ENCODE results near the gene LY86.
"Not testable (repeated sequence)": the region's sequence is repeated elsewhere in the genome, so short reads cannot be mapped to it uniquely, and the experiment has no call there.

LY86 gene

DNA sequence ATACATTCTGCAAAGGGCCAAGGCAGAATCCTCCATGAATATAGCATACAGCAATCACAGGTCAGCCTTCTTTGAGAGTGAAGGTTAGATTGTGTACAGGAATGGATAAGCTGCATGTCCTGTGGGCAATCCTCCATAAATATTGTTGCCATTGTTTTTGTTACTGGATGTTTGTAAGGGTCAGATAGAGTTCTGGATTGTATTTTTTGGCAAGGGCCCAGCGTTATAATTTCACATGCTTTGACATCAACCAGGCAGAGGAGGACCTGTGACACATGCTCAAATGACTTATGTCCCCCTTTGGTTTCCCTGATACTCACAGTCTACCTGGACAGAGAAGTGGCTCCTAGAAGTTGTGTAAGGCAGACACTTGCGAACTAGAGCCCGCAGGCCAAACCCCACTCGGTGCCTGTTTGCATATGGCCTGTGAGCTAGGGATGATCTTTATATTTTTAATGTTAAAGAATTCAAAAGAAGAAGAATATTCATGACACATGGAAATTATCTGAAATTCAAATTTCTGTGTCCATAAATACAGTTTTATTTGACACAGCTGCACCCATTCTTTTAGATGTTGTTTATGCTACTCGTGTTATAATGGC is 5.4 kb downstream of the LY86 start:
- in situ Hi-C loops (cut with MboI; ENCODE audit: low sequenced_read_pairs): no loop called here

DNA sequence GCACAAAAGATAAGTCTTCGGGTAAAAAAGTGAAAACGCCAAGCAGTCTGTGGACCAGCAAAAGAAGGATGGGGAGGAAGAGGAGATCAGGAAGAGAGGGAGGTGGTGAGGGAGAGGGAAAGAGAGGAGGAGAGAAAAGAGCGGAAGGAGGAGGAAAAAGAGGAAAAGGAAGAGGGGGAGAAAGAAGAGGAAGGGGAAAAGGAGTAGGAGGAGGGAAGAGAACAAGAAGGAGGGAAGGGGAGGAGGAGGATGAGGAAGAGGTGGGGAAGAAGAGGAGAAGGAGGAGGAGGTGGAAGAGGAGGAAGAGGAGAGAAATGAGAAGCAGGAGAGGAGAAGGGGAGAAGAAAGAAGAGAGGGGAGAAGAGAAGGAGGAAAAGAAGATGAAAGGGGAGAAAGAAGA is 6.5 kb downstream of the LY86 start:
- in situ Hi-C loops (cut with MboI; ENCODE audit: low sequenced_read_pairs): no loop called here

DNA sequence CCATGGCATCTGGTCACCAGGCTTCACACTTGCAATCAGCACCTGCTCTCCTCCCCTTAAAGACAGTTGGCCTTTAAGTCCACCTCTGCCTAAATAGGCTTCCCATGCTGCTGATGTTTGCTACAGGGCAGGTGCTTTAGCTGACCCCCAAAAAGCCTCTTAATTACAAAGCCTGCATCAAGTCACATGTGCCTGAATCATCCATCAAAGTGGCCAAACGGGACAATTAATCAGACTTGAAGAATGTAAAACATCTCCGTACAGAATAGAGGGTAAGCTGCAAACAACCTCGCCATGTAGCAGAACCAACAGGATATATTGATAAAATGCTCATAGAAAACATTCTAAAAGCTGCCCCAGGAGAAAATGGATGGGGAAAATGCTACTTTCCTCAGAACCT is 7.4 kb downstream of the LY86 start:
- in situ Hi-C loops (cut with MboI; ENCODE audit: low sequenced_read_pairs): no loop called here

DNA sequence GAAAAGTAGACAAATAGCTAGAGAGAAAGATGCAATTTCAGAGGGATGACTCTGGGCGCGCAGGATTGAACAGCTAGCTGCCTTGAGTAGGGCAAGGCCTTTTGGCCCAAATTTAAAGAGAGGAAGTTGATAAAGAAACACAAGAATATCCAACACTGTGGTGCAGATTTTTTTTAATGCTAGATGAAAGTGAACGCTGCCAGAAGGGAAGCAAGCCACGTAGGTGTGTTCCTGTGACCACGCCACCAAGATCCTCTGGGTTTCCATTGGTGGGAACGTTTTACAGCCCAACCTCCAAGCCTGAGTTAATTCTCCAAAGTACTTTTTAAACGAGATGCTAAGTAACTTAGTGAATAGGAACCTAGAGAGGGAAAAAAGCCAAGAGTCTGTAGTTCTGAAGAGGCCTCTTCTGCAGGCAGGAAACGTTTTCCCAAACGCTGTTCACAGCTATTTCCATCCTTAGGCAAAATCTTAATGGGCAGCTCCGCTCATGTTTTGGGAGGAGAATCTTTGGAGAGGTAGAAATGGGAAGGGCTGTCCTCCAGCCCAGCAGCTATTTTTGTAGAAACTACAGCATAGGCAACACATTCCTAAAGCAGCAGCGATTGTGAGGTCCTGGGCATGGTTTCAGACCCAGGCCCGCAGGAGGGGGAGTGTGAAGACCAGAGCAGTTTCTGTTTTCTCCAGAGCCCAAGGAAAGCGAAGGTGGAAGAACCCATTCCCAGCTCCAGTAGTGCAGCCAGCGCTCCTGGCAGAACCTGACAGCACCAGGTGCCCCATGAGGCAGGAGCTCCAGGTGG is 8.2 kb downstream of the LY86 start:
- in situ Hi-C loops (cut with MboI; ENCODE audit: low sequenced_read_pairs): no loop called here

DNA sequence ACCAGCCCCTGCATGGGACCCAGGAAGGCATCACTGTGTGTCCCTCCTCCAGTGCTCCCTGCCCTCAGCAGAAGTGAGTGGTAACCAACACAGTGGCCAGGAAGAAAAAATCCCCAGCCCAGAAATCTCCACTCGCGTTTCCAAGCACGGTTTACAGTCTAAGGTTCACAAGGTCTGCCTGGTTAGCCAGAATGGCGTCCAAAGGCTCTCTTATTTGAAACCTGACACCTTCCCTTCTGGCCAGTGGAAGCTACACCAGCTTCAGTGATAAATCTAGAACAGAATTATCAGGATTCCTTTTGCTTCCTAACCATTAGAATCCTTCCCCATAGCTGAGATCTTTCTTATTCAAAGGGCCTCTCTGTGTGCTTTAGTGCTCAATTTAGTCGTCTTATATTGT is 9.2 kb downstream of the LY86 start:
- in situ Hi-C loops (cut with MboI; ENCODE audit: low sequenced_read_pairs): no loop called here

DNA sequence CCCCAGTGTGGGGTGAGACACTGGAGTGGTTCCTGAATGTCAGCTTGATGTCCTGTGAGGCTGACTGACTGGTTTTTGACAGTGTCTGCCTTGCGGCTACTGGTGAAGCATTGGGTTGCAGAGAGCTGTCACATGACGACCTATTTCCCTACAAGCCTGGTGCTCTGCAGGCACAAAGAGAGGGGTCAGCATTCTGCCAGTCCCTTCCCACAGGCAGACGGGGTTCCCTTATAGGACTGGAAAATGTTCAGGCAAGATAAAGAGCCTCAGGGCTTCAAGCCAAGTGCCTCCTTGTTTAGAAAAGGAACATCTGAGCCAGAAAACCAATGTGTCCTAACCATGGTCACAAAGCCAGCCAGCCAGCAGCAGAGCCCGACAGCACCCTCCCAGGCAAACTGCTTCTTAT is 11.0 kb downstream of the LY86 start:
- in situ Hi-C loops (cut with MboI; ENCODE audit: low sequenced_read_pairs): no loop called here

DNA sequence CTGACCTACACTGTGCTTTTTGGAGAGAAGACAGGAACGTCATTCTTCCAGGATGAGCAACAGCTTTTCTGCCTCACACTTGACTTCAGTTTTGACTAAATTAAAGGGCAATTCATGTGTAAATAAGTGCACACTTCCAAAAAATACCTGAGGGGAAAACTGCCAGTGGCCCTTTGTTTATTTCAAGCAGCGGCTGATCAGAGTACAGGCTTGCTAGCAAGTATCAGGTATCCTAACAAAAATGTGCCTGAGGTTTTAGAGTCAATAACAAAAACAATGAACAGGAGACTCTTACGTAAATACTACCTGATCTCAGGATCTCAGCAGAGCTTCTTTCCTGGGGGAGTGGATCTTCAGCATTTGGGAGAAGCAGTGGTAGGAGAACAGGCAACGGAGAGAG is 12.4 kb downstream of the LY86 start:
- in situ Hi-C loops (cut with MboI; ENCODE audit: low sequenced_read_pairs): no loop called here

DNA sequence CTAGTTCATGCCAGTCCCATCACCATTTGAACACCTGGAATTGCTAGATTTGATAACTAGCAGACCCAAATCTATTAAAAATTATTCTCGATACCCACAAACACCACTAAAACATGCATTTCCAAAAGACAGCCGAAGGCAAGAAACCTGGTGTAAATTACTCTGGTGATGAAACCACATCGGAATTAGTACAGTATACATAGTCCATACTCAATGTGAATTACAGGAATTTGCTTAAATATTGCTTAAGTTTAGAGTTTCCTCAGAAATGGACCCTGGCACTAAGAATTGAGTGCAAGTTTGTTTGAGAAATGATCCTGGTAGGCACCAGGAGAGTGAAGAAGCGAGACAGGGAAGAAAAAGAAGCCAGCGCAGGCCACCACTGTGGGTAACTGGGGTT is 13.7 kb downstream of the LY86 start:
- in situ Hi-C loops (cut with MboI; ENCODE audit: low sequenced_read_pairs): no loop called here

DNA sequence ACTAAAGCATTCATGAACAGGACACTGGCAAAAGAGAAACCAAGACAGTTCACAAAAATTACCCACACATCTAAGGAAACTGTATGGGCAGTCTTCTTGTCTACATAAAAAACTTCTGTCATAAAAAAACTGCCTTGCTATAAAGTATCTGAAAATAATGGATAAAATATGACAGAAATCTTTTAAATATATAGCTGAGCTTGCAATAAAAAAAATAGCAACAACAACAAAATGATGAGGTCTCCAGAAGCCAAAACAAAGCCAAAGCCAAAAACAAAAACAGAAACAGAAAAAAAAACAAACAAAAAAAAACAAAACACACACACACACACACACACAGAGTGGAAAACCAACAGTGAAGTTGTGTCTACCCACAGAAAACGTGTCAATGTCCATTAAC is 14.8 kb downstream of the LY86 start:
- in situ Hi-C loops (cut with MboI; ENCODE audit: low sequenced_read_pairs): no loop called here

DNA sequence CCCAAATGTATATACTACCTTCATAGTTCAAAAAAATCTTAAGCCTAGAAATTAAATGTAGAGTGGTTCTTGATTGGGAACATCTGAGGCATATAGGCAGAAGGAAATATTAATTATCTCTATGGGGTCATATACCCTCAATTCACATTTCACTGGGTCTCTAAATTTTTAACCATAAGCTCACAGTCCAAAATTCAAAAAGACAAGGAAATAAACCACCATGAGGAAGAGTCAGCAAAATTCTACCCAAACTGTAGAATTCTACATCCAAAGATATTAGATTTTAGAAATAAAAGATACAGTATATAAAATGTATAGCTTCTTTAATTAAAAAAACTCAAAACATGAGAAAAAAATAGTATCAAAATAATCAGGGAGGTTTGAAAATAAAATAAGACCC is 15.5 kb downstream of the LY86 start:
- in situ Hi-C loops (cut with MboI; ENCODE audit: low sequenced_read_pairs): no loop called here

DNA sequence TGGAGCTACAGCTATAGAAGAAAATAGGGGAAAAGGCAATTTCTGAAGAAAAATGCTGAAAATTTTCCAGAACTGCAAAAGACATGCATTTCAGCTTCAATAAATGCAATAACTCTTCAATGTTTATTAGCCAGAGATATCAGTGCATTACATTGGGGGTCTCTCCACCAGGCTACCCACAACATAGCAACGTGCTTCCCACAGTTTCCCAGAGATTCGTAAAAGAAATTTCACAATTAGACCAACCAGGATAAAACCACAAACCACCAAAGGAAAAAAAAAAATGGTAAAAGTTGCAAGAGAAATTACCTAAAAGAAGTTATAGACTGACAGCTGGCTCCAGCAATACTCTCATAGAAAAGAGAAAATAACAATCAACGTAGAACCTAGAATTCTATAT is 16.0 kb downstream of the LY86 start:
- in situ Hi-C loops (cut with MboI; ENCODE audit: low sequenced_read_pairs): no loop called here

DNA sequence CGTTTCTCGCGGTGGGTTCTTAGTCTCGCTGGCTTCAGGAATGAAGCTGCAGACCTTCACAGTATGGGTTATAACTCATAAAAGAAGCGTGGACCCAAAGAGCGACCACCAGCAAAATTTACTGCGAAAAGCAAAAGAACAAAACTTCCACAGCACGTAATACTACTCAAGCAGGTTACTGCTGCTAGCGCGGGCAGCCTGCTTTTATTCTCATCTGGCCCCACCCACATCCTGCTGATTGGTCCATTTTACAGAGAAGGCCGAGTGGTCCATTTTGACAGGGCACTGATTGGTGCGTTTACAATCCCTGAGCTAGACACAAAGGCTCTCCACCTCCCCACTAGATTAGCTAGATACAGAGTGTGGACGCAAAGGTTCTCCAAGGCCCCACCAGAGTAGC is 17.4 kb downstream of the LY86 start:
- in situ Hi-C loops (cut with MboI; ENCODE audit: low sequenced_read_pairs): no loop called here

DNA sequence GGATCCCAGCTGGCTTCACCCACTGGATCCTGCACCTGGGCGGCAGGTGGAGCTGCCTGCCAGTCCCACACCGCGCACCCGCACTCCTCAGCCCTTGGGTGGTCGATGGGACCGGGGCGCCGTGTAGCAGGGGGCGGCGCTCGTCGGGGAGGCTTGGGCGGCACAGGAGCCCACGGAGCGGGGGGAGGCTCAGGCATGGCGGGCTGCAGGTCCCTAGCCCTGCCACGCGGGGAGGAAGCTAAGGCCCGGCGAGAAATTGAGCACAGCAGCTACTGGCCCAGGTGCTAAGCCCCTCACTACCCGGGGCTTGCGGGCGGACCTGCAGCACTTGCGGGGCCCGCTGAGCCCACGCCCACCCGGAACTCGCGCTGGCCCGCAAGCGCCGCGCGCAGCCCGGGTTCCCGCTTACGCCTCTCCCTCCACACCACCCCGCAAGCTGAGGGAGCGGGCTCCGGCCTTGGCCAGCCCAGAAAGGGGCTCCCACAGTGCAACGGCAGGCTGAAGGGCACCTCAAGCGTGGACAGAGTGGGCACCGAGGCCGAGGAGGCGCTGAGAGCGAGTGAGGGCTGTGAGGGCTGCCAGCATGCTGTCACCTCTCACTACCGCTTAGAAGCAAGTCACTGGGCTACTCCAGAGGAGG is 18.0 kb downstream of the LY86 start:
- in situ Hi-C loops (cut with MboI; ENCODE audit: low sequenced_read_pairs): not testable (repeated sequence)

DNA sequence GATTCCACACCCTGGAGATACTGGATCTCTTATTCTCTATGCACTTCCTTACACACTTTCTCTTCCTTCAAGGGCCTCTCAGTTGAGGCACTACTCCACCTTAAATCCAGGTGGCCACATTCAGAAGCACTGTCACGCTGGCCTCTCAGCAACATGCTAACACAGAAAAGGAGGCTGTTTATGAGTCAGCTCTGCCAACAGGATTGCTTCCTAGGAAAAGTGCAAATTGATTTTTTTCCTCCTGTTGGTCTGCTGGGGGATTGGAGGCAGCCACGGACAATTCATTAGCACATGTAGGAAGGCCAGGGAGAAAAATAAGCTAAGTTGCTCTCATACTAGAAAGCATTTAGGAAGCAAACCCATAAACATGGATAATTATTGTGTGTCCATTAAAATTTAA is 20.9 kb downstream of the LY86 start:
- in situ Hi-C loops (cut with MboI; ENCODE audit: low sequenced_read_pairs): no loop called here

DNA sequence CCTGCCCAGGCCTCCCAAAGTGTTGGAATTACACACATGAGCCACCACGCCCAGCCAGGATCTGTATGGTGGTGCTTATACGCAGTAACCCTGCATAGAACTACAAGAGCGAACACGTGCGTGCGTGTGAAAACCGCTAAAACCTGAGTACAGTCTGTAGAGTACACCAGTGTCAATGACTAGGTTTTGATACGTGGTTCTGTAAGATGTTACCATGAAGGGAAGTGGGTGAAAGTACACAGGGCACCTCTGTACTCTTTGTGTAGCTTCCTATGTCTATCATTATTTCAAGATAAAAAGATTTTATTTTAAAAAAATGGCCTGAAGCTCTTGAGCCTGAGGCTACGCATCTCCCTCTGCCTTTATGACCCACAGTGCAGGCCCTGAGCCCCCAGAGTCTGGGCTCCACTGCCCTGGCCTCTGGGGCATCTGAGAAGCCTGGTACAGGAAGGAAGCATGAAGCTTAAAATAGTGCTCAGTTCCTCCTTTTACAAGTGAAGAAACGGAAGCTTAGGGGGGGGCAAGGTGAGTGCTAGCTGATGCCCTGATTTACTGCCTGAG is 21.6 kb downstream of the LY86 start:
- in situ Hi-C loops (cut with MboI; ENCODE audit: low sequenced_read_pairs): no loop called here

DNA sequence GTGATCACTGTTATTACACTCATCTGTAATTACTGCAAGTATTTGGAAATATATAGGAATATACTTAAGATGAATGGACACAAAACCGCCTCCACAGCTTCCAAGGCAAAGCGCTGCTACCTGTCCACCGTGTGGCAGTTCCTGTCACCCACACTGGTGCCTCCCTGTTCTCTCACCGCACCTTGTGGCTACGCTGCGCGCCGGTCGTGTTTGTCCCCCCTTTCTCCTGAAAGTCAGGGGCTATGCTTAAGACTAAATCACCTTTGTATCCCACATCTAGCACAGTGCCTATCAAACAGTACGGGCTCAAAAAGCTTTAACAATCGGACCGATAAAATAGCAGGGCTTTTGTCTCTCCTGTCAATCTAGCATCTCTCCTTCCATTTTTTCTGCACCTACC is 23.0 kb downstream of the LY86 start:
- in situ Hi-C loops (cut with MboI; ENCODE audit: low sequenced_read_pairs): no loop called here

DNA sequence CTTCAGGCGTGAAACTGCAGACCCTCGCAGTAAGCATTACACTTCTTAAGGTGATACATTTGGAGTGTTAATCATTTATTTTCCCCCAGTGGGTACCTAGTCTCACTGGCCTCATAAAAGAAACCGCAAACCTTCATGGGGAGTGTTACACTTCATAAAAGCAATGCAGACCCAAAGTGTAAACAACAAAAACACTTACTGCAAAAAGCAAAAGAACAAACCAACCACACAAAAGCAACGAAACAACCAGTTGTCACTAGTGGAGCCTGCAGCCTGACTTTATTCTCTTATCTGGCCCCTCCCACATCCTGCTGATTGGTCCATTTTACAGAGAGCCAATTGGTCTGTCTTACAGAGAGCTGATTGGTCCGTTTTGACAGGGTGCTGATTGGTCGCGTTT is 23.8 kb downstream of the LY86 start:
- in situ Hi-C loops (cut with MboI; ENCODE audit: low sequenced_read_pairs): no loop called here

DNA sequence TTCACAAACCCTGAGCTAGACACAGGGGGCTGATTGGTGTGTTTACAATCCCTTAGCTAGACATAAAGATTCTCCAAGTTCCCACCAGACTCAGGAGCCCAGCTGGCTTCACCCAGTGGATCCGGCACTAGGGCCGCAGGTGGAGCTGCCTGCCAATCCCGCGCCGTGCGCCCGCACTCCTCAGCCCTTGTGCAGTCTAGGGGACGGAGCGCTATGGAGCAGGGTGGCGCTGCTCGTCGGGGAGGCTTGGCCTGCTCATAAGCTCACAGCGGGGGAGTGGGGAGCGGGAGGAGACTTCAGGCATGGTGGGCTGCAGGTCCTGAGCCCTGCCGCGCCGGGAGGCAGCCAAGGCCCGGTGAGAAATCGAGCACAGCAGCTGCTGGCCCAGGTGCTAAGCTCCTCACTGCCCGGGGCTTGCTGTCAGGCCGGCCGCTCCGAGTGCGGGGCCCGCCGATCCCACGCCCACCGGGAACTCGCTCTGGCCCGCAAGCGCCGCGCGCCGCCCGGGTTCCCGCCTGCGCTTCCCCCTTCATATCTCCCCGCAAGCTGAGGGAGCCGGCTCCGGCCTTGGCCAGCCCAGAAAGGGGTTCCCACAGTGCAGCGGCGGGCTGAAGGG is 24.7 kb downstream of the LY86 start:
- in situ Hi-C loops (cut with MboI; ENCODE audit: low sequenced_read_pairs): not testable (repeated sequence)

DNA sequence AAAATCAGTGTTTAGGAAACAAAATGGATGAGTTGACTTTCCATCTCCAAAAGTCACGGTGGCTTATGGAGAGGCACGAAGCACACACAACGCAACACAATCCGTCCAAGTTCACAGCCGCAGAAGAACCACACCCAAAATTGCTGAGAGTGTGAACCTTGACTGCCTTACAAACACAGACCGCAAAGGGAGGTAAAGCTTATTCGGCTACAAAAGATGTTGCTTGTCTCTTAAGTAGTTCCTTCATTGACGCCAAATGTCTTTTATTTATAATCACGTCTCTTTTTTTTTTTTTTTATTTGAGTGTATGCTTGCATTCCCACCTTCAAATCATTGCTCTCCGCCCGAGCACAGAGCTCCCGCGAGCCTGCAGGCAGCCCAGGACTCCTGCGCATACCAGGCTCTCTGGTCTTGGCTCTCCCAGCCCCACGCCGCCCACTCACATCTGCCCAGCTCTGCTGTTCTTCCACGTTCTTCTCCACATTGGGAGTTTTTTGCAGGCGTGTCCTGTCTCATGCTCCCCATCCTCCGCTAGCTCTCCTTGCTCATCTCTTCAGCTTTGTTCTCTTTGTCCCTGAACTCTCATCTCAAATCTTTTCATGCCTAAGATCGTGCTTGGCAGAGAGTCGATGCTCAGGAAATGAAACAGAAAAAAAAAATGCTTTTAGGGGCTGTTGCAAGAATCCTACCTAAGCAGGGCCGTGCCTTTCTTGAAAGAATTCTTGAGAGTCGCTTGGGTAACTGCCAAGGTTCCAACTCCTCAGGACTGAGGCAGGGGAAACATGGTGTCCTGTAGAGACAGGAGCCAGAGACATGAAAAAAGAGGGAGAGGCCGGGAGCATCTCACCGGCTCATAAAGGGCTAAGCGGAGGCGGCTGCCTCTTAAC is 25.8 kb downstream of the LY86 start:
- in situ Hi-C loops (cut with MboI; ENCODE audit: low sequenced_read_pairs): no loop called here

DNA sequence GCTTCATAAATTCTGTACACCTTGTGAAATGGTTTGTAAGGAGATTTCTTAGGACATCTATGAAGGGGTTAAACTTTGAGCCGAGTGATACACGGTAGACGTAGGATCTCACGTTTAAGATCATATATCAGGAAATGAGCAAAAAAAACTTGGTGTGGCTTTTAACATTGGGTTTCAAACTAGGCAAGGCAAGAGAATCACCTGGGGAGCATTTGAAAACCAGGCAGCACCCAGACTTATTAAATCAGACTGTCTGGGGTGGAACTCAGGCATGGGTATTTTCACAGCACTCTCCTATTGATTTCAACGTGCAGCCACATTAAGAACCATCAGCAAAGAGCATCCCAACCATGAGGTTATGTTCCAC is 26.4 kb downstream of the LY86 start:
- in situ Hi-C loops (cut with MboI; ENCODE audit: low sequenced_read_pairs): no loop called here

DNA sequence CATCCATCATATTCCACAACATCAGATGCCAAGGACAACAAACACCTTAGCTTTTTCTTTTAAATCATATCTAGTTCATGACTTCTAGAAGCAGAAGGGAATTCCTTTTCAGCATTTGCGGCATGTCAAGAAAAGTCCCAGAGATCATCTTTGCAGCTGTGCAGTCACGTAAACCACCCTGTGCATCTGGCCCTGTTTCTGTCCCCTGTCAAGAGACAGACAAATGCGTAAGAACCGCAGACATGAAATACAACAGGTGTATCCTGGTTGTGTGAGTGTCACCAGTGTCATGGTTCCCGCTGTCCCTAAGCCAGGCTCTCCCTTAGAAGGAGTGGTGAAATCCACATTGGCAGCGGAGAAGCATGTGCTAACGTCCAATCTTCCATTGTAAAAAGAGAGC is 28.1 kb downstream of the LY86 start:
- in situ Hi-C loops (cut with MboI; ENCODE audit: low sequenced_read_pairs): no loop called here

Measured in HL-60/S4 (cell line).